Activated T-cell treated with anti-CD3 and anti-CD28 coated beads, Interleukin-2, amount 50 U/mL, for 4 hours (primary cell): ENCODE results near the gene SH3TC1. TPM values are rescaled to one million over a fixed set of nuclear protein-coding genes. Genes with fewer than 3 reads are reported as not detected.

Experiments
- ATAC-seq, 2 donors: fragments of 200-7000 bp; cut with Tn5 transposase; one replicate each; pipeline ENCODE4 v1.10.0; 2021
- DNase-seq: peaks from one replicate; pipeline ENCODE4 v3.0.0-alpha.2; 2020
- H3K27me3 Mint-ChIP-seq: one replicate; pipeline ENCODE4 v1.8.0; 2021; ENCODE audit warnings: low read depth, mixed read lengths
- H3K36me3 Mint-ChIP-seq: one replicate; pipeline ENCODE4 v1.8.0; 2022; ENCODE audit warnings: mixed read lengths; ENCODE audit not compliant: insufficient read depth
- H3K4me1 Mint-ChIP-seq: one replicate; pipeline ENCODE4 v1.8.0; 2021; ENCODE audit warnings: low read depth, mixed read lengths
- H3K4me3 Mint-ChIP-seq: one replicate; pipeline ENCODE4 v1.8.0; 2021; ENCODE audit warnings: mild to moderate bottlenecking, moderate library complexity, mixed read lengths
- H3K9me3 Mint-ChIP-seq: one replicate; pipeline ENCODE4 v1.8.0; 2021; ENCODE audit warnings: mixed read lengths
- total RNA-seq, 3 donors: library from RNA; stranded (reverse); gene quantifications; one replicate each; pipeline ENCODE4 v1.2.1, GENCODE V29; 2021

Gene SH3TC1
- total RNA-seq, 3 donors from 2014 or later = 3.0 to 8.8 (median 4.0) TPM

- H3K4me3 Mint-ChIP-seq = no peak overlapping the region
- DNase-seq = no peak
- H3K4me1 Mint-ChIP-seq = no peaks in the 10 kb centered on the region
- no peaks in the 10 kb centered on the region for H3K36me3 Mint-ChIP-seq
- no peaks in the 10 kb centered on the region for H3K9me3 Mint-ChIP-seq
- no peak for ATAC-seq
- peaks cover 48% of the 10 kb centered on the region for H3K27me3 Mint-ChIP-seq
Observed at GRCh38 chr4:8270418-8270771, 71.3 kb downstream of the SH3TC1 start.

GRCh38 chr4:8270912-8271815, 72.1 kb downstream of the SH3TC1 start:
- Mint-ChIP-seq H3K4me1 (no peaks in the 10 kb centered on the region), H3K27me3 (peaks cover 46% of the 10 kb centered on the region), H3K36me3 (no peaks in the 10 kb centered on the region), H3K9me3 (no peaks in the 10 kb centered on the region), H3K4me3 (no peak overlapping the region)
- ATAC-seq (no peak), DNase-seq (no peak)

GRCh38 chr4:8271821-8272220, 72.7 kb downstream of the SH3TC1 start:
- DNase-seq = no peak
- ATAC-seq = no peak
- Mint-ChIP-seq H3K4me1 (no peaks in the 10 kb centered on the region), H3K27me3 (peaks cover 43% of the 10 kb centered on the region), H3K4me3 (no peak overlapping the region), H3K9me3 (no peaks in the 10 kb centered on the region), H3K36me3 (no peaks in the 10 kb centered on the region)

GRCh38 chr4:8272472-8273428, 73.7 kb downstream of the SH3TC1 start:
- Mint-ChIP-seq H3K4me1 (no peaks in the 10 kb centered on the region), H3K27me3 (peaks cover 42% of the 10 kb centered on the region), H3K4me3 (no peak overlapping the region), H3K36me3 (no peaks in the 10 kb centered on the region), H3K9me3 (no peaks in the 10 kb centered on the region)
- ATAC-seq = no peak
- no peak for DNase-seq

- ATAC-seq (no peak), DNase-seq (no peak)
- no peaks in the 10 kb centered on the region for H3K4me1 Mint-ChIP-seq
- peaks cover 38% of the 10 kb centered on the region for H3K27me3 Mint-ChIP-seq
- no peak overlapping the region for H3K4me3 Mint-ChIP-seq
- H3K9me3 Mint-ChIP-seq = no peaks in the 10 kb centered on the region
- no peaks in the 10 kb centered on the region for H3K36me3 Mint-ChIP-seq
Observed at GRCh38 chr4:8273450-8273849, 74.4 kb downstream of the SH3TC1 start.

GRCh38 chr4:8274066-8274652, 75.1 kb downstream of the SH3TC1 start:
- peaks cover 31% of the 10 kb centered on the region for H3K27me3 Mint-ChIP-seq

GRCh38 chr4:8274765-8275547, 75.9 kb downstream of the SH3TC1 start:
- H3K9me3 Mint-ChIP-seq = no peaks in the 10 kb centered on the region
- no peak overlapping the region for H3K4me3 Mint-ChIP-seq
- no peaks in the 10 kb centered on the region for H3K36me3 Mint-ChIP-seq
- H3K27me3 Mint-ChIP-seq = peaks cover 30% of the 10 kb centered on the region
- no peaks in the 10 kb centered on the region for H3K4me1 Mint-ChIP-seq
- no peak for DNase-seq
- no peak for ATAC-seq

More at GRCh38 chr4:8274066-8274652, 75.1 kb downstream of the SH3TC1 start:
- ATAC-seq = no peak
- no peak overlapping the region for H3K4me3 Mint-ChIP-seq
- no peaks in the 10 kb centered on the region for H3K4me1 Mint-ChIP-seq
- no peaks in the 10 kb centered on the region for H3K9me3 Mint-ChIP-seq
- no peaks in the 10 kb centered on the region for H3K36me3 Mint-ChIP-seq
- no peak for DNase-seq

GRCh38 chr4:8275548-8275910, 76.4 kb downstream of the SH3TC1 start:
- no peak for ATAC-seq
- Mint-ChIP-seq H3K4me1 (no peaks in the 10 kb centered on the region), H3K9me3 (no peaks in the 10 kb centered on the region), H3K27me3 (peaks cover 26% of the 10 kb centered on the region), H3K4me3 (no peak overlapping the region), H3K36me3 (no peaks in the 10 kb centered on the region)
- DNase-seq = no peak

- H3K36me3 Mint-ChIP-seq = no peaks in the 10 kb centered on the region
- H3K4me1 Mint-ChIP-seq = no peaks in the 10 kb centered on the region
- peaks cover 19% of the 10 kb centered on the region for H3K27me3 Mint-ChIP-seq
- DNase-seq = no peak
- H3K9me3 Mint-ChIP-seq = no peaks in the 10 kb centered on the region
- ATAC-seq = no peak
- H3K4me3 Mint-ChIP-seq = no peak overlapping the region
Observed at GRCh38 chr4:8276358-8277240, 77.5 kb downstream of the SH3TC1 start.

- Mint-ChIP-seq H3K9me3 (no peaks in the 10 kb centered on the region), H3K4me1 (no peaks in the 10 kb centered on the region), H3K36me3 (no peaks in the 10 kb centered on the region), H3K27me3 (peaks cover 13% of the 10 kb centered on the region), H3K4me3 (no peak overlapping the region)
- no peak for ATAC-seq
- no peak for DNase-seq
Observed at GRCh38 chr4:8277356-8278008, 78.4 kb downstream of the SH3TC1 start.

- no peaks in the 10 kb centered on the region for H3K4me1 Mint-ChIP-seq
- peaks cover 13% of the 10 kb centered on the region for H3K27me3 Mint-ChIP-seq
- H3K4me3 Mint-ChIP-seq = no peak overlapping the region
- no peaks in the 10 kb centered on the region for H3K36me3 Mint-ChIP-seq
- H3K9me3 Mint-ChIP-seq = no peaks in the 10 kb centered on the region
- no peak for DNase-seq
- no peak for ATAC-seq
Observed at GRCh38 chr4:8278009-8278395, 78.9 kb downstream of the SH3TC1 start.

- H3K36me3 Mint-ChIP-seq = no peaks in the 10 kb centered on the region
- peaks cover 10% of the 10 kb centered on the region for H3K27me3 Mint-ChIP-seq
- H3K4me1 Mint-ChIP-seq = no peaks in the 10 kb centered on the region
- no peak overlapping the region for H3K4me3 Mint-ChIP-seq
- ATAC-seq (no peak), DNase-seq (no peak)
- no peaks in the 10 kb centered on the region for H3K9me3 Mint-ChIP-seq
Observed at GRCh38 chr4:8278421-8279287, 79.6 kb downstream of the SH3TC1 start.
